AG09309 (cell line): ENCODE measurements around the gene NOP56.

Experiments
- DNase-seq: peaks from one replicate; pipeline ENCODE4 v3.0.0-alpha.2; 2010; ENCODE audit warnings: low read depth
- H3K4me3 ChIP-seq: 2 replicates; pipeline ENCODE4 v1.5.1; 2011; ENCODE audit warnings: mild to moderate bottlenecking, low read depth, low read length, moderate library complexity; ENCODE audit not compliant: control insufficient read depth
- CTCF ChIP-seq: IDR thresholded peaks from 2 replicates; pipeline ENCODE4 v1.5.1; 2011; ENCODE audit warnings: mild to moderate bottlenecking, low read depth, low read length, inconsistent platforms; ENCODE audit not compliant: insufficient read depth, control insufficient read depth; ENCODE audit errors: missing control alignments

NOP56 gene

DNA sequence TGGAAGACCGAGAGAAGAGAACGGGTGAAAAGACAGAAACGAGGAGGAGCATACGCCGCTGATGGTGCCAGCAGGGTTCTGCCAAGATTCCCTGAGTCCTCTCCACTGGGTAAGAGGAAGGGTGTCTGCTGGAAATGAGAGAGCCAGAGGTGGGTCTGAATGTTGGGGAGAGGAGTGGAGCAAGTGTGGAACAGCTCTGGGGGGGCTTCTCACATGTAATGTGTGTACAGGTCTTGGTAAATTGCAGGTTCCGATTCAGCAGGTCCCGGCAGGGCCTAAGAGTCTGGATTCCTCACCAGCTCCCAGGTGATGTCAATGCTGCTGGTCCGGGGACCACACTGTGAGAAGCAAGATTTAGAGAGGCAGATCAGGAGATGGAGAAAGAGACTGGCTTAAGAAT, 38.7 kb downstream of the NOP56 start:
- no peak for DNase-seq
- no peak for TF ChIP-seq CTCF
- H3K4me3 ChIP-seq = no peak overlapping the region

GRCh38 chr20:2691663-2692035, 39.2 kb downstream of the NOP56 start:
- DNase-seq = no peak
- H3K4me3 ChIP-seq = no peak overlapping the region
- TF ChIP-seq CTCF = no peak

GRCh38 chr20:2692036-2692885, 39.8 kb downstream of the NOP56 start, which contains the start of gene EBF4:
EBF4 (plus strand) TSS chr20:2692780; CDS start chr20:2693646, 866 bp downstream.
- TF ChIP-seq CTCF = no peak
- no peak for DNase-seq
- H3K4me3 ChIP-seq = no peak within 1 kb of the TSS

DNA sequence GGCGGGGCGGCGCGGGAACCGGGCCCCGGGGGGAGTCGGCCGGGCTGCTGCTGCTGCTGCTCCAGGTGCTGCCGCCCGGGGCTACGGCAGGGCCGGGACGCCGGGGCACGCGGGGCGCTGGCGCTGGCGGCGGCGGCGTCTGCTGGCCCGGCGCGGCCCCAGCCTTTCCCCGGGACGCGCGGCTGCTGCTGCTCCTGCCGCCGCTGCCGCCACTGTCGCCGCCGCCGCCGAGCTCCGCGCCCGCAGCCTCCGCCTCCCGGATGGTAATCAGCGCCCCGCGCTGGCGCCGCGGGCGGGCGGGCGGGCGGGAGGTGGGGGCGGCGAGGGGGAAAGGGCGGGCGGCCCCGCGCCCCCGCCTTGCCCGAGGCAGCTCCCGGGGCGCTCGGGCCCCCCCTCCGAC, 40.5 kb downstream of the NOP56 start:
- H3K4me3 ChIP-seq = no peak overlapping the region
- DNase-seq = no peak
- TF ChIP-seq CTCF = no peak

DNA sequence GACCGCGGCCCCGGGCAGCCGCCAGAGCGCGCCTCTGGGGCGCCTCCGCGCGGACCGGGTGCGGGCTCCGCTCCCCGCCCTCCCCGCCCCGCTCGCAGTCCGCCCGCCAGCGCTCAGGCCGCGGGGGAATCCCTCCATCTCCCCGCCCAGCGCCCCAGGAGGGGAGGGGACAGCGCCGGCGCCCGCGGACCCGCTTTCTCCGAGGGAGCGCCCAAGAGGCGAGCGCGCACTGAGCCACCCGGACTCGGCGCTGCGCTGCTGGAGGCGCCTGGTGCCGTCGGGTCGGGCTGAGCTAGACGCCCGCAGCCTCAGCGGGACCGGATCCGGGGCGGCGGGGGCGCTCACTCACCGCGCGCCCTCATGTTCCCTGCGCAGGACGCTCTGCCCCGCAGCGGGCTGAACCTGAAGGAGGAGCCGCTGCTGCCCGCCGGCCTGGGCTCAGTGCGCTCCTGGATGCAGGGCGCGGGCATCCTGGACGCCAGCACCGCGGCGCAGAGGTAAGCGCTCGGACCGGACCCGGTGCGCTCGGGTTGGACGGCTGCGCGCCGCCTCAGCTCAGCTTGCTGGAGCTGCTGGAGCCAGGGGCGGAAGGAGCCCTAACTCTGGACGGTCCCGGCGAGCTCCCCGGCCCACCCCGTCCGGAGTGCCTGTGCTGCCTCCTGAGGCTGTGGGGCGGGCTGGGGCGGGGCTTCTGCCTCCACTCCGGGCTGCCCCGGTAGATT, 41.0 kb downstream of the NOP56 start:
- no peak for TF ChIP-seq CTCF
- H3K4me3 ChIP-seq = no peak overlapping the region
- no peak for DNase-seq

DNA sequence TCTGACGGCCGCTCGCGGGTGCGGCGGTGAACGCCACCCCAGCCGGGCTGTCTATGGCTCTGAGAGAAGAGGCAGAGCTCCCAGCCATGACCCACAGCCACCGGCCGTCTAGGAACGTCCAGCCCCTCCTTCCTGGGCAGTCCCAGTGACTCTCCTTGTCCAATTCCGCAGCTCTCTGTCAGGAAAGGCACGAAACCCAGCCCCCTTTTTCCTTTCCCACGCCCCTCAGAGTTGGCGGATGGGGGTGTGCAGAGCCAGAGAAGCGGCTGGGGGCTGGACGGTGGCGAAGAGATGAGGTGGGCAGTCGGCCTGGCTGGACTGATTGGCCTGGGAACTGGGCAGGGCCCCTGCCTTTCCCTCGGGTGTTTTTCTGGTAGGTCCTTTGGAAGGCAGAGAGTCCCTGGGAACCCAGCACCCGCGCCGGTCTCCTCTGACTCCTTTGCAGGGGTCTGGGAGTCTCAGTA, 41.6 kb downstream of the NOP56 start:
- H3K4me3 ChIP-seq = no peak overlapping the region

More for the DNA sequence above, 41.6 kb downstream of the NOP56 start:
- TF ChIP-seq CTCF = no peak
- no peak for DNase-seq
